Sigmoid colon (tissue), 7 donors: ENCODE measurements around the gene FLNC. TPM values are rescaled to one million over a fixed set of nuclear protein-coding genes. Genes with fewer than 3 reads are reported as not detected.
A peak's percentile ranks its signal among the peaks of the same experiment; 100 is the strongest.

Source experiments
- DNase-seq: peaks from one replicate; pipeline ENCODE4 v3.0.0-alpha.2; 2019
- H3K27ac ChIP-seq, 4 donors: fragments of 200-600 bp; sonication (generic); one replicate each; pipeline ENCODE4 v1.5.1; 2016 to 2019; ENCODE audit warnings: mild to moderate bottlenecking in 1 of 4
- H3K27me3 ChIP-seq, 3 donors: fragments of 200-600 bp; sonication (generic); one replicate each; pipeline ENCODE4 v1.5.1; 2019; ENCODE audit warnings: mild to moderate bottlenecking in 1 of 3
- H3K36me3 ChIP-seq, 4 donors: fragments of 200-600 bp; sonication (generic); one replicate each; pipeline ENCODE4 v1.5.1; 2016 to 2019
- H3K4me1 ChIP-seq, 4 donors: fragments of 200-600 bp; sonication (generic); one replicate each; pipeline ENCODE4 v1.5.1; 2017 to 2019
- H3K4me3 ChIP-seq, 4 donors: fragments of 200-600 bp; sonication (generic); one replicate each; pipeline ENCODE4 v1.5.1; 2017 to 2019; ENCODE audit warnings: mild to moderate bottlenecking in 2 of 4, moderate library complexity in 1 of 4
- H3K9me3 ChIP-seq, 4 donors: fragments of 200-600 bp in 3 of 4; sonication (generic) in 3 of 4; one replicate each; pipeline versions ENCODE4 v1.5.1 to v1.6.1; 2013 to 2019
- CTCF ChIP-seq, 4 experiments: fragments of 450-650 bp in 3 of 4; fragments of 200-600 bp in 1 of 4; IDR thresholded peaks; one replicate each; pipeline ENCODE4 v1.5.1; 2016 to 2019; ENCODE audit warnings: antibody characterized with exemption in 4 of 4, mild to moderate bottlenecking in 3 of 4, moderate library complexity in 2 of 4
- EP300 ChIP-seq, 4 donors: sonication (generic); formaldehyde crosslinking; IDR thresholded peaks; one replicate each; pipeline ENCODE4 v1.6.1; 2017; ENCODE audit warnings: antibody characterized with exemption in 4 of 4
- POLR2A ChIP-seq, 2 donors: fragments of 450-650 bp; IDR thresholded peaks; one replicate each; pipeline ENCODE4 v1.6.1; 2016; ENCODE audit warnings: antibody characterized with exemption in 2 of 2, mild to moderate bottlenecking in 2 of 2, moderate library complexity in 2 of 2
- POLR2AphosphoS5 ChIP-seq, 4 donors: sonication (generic); formaldehyde crosslinking; IDR thresholded peaks; one replicate each; pipeline ENCODE4 v1.6.1; 2017; ENCODE audit warnings: antibody characterized with exemption in 4 of 4
- WGBS, 2 donors: extraction: QIAGEN DNeasy Blood & Tissue Kit; methylation state at CpG; one replicate each; pipeline ENCODE4 v1.1.7; 2013; 5-methylcytosine and 5-hydroxymethylcytosine counted together
- intact Hi-C: fragments of 100-400 bp; cut with DNase I; formaldehyde crosslinking; loops from one replicate; pipeline ENCODE4 v1.15.1; 2023
- polyA plus RNA-seq, 3 donors: library from polyadenylated mRNA; stranded (reverse); fragments of 200-250 nt; gene quantifications; one replicate each; pipeline ENCODE4 v1.2.3, GENCODE V29; 2013
- total RNA-seq, 4 donors: library from RNA; depleted of rRNA; stranded (reverse); fragments of >200 nt; gene quantifications; one replicate each; pipeline ENCODE4 v1.1.0, GENCODE V29; 2016
- donor health status: healthy with polysubstance abuse.
- donor health status: Bipolar disorder and iron deficiency.
- donor health status: healthy.

The FLNC gene
- total and polyA plus RNA-seq, 7 donors: 0.69 to 489 (median 95.3) TPM

GRCh38 chr7:128845987-128846386 lies 15.8 kb downstream of the FLNC start:
- peaks cover 62 to 100% (median 97%) of the 10 kb centered on the region in 4 donors for H3K36me3 ChIP-seq
- no peak for DNase-seq
- no peak overlapping the region for H3K4me3 ChIP-seq
- WGBS, 2 donors: 85 to 91% methylated on average over 19 of the region's 19 CpGs
- peak overlapping the region in 2 of 4 donors; percentile 37 to 99 for H3K27ac ChIP-seq
- H3K4me1 ChIP-seq: peaks cover 0 to 12% (median 8%) of the 10 kb centered on the region in 4 donors
- intact Hi-C loops: no loop called here
- no peaks in the 10 kb centered on the region for H3K9me3 ChIP-seq
- no peaks in the 10 kb centered on the region for H3K27me3 ChIP-seq
- no peak for TF ChIP-seq POLR2A (IDR thresholded peaks at IDR 0.05)
- TF ChIP-seq POLR2AphosphoS5 (IDR thresholded peaks at IDR 0.05): peak in 1 of 4 donors; percentile 32
- no peak for TF ChIP-seq EP300 (IDR thresholded peaks at IDR 0.05)
- TF ChIP-seq CTCF (IDR thresholded peaks at IDR 0.05): no peak

- H3K36me3 ChIP-seq: peaks cover 66 to 100% (median 97%) of the 10 kb centered on the region in 4 donors
- 89 to 92% methylated on average over 14 of the region's 14 CpGs for WGBS, 2 donors
Measured at GRCh38 chr7:128846781-128847444, 16.7 kb downstream of the FLNC start.

GRCh38 chr7:128847721-128848211 lies 17.6 kb downstream of the FLNC start:
- H3K9me3 ChIP-seq: no peaks in the 10 kb centered on the region
- no peak for TF ChIP-seq EP300 (IDR thresholded peaks at IDR 0.05)
- no peak for TF ChIP-seq CTCF (IDR thresholded peaks at IDR 0.05)
- no peak for TF ChIP-seq POLR2AphosphoS5 (IDR thresholded peaks at IDR 0.05)
- TF ChIP-seq POLR2A (IDR thresholded peaks at IDR 0.05): no peak
- intact Hi-C loops: no loop called here
- no peak overlapping the region for H3K4me3 ChIP-seq
- no peaks in the 10 kb centered on the region for H3K4me1 ChIP-seq
- peak overlapping the region in 3 of 4 donors; percentile 30 to 60 (median 39) for H3K27ac ChIP-seq
- peaks cover 74 to 100% (median 97%) of the 10 kb centered on the region in 4 donors for H3K36me3 ChIP-seq
- no peaks in the 10 kb centered on the region for H3K27me3 ChIP-seq
- 91 to 95% methylated on average over 17 of the region's 17 CpGs for WGBS, 2 donors
- no peak for DNase-seq

More at GRCh38 chr7:128846781-128847444, 16.7 kb downstream of the FLNC start:
- Histone ChIP-seq H3K27me3 (no peaks in the 10 kb centered on the region), H3K27ac (peak overlapping the region in 1 of 4 donors; percentile 99), H3K4me3 (no peak overlapping the region), H3K4me1 (peaks cover 0 to 4% (median 2%) of the 10 kb centered on the region in 4 donors), H3K9me3 (no peaks in the 10 kb centered on the region)
- no peak for TF ChIP-seq EP300 (IDR thresholded peaks at IDR 0.05)
- TF ChIP-seq POLR2AphosphoS5 (IDR thresholded peaks at IDR 0.05): peak in 1 of 4 donors; percentile 1
- TF ChIP-seq POLR2A (IDR thresholded peaks at IDR 0.05): no peak
- TF ChIP-seq CTCF (IDR thresholded peaks at IDR 0.05): no peak
- no peak for DNase-seq
- intact Hi-C loops: no loop called here

- DNase-seq: no peak
- no peaks in the 10 kb centered on the region for H3K27me3 ChIP-seq
- 94 to 96% methylated on average over 31 of the region's 31 CpGs for WGBS, 2 donors
- intact Hi-C loops: no loop called here
- H3K4me3 ChIP-seq: no peak overlapping the region
- TF ChIP-seq CTCF (IDR thresholded peaks at IDR 0.05) (no peak), POLR2AphosphoS5 (IDR thresholded peaks at IDR 0.05) (peak in 1 of 4 donors; percentile 18)
- peak overlapping the region in 3 of 4 donors; percentile 30 to 60 (median 39) for H3K27ac ChIP-seq
- H3K36me3 ChIP-seq: peaks cover 78 to 100% (median 98%) of the 10 kb centered on the region in 4 donors
- no peaks in the 10 kb centered on the region for H3K9me3 ChIP-seq
- no peaks in the 10 kb centered on the region for H3K4me1 ChIP-seq
Measured at GRCh38 chr7:128848289-128849155, 18.3 kb downstream of the FLNC start.
